Measurements from ENCODE around the gene TARP.

The TARP gene

GRCh38 chr7:38318803-38319416 lies 45.5 kb upstream of the TARP start:
- Histone ChIP-seq H3K4me2 (ENCODE audit: low read depth, low read length) (no peak overlapping the region), H3K9ac (ENCODE audit: low read depth, low read length) (no peak overlapping the region), H3K56ac (ENCODE audit: extremely low read depth, insufficient read depth, low read length) (no peak overlapping the region), H2BK120ac (ENCODE audit: low read depth, low read length) (no peak overlapping the region; the same call in 1 of the 2 replicates), H2AFZ (replicated peaks; ENCODE audit: low read length, poor library complexity) (peak overlapping the region; percentile 46), H3K18ac (ENCODE audit: low read depth, low read length) (no peak overlapping the region), H3K4me1 (ENCODE audit: control insufficient read depth, insufficient read depth, low read length) (peaks cover 7% of the 10 kb centered on the region; the same call in 1 of the 2 replicates), H3K4me3 (ENCODE audit: insufficient read depth, low read depth, low read length) (no peak overlapping the region), H4K5ac (ENCODE audit: low read depth, low read length) (no peak overlapping the region), H3K14ac (replicated peaks; ENCODE audit: low read depth, low read length) (no peak overlapping the region), H3K27me3 (ENCODE audit: control insufficient read depth, insufficient read depth, low read length) (peaks cover under 1% of the 10 kb centered on the region; the same call in 1 of the 2 replicates), H3K4ac (ENCODE audit: low read depth, low read length) (peak overlapping the region; percentile 81), H2AK9ac (replicated peaks; ENCODE audit: low read depth, low read length, poor library complexity) (no peak overlapping the region), H3K23ac (ENCODE audit: low read depth, low read length) (no peak overlapping the region), H3K79me1 (ENCODE audit: low read depth in 1 of 2, low read length in 2 of 2) (no peaks in the 10 kb centered on the region), H3K9me3 (ENCODE audit: control insufficient read depth, insufficient read depth, low read length) (no peaks in the 10 kb centered on the region), H2BK15ac (ENCODE audit: low read depth, low read length) (no peak overlapping the region), H4K91ac (ENCODE audit: insufficient read depth, low read depth, low read length) (no peak overlapping the region), H4K20me1 (ENCODE audit: insufficient read depth, low read length) (no peaks in the 10 kb centered on the region), H3K27ac (ENCODE audit: insufficient read depth, low read length) (no peak overlapping the region), H3K9me1 (ENCODE audit: insufficient read depth, low read length) (peaks cover 15% of the 10 kb centered on the region; the same call in 1 of the 2 replicates), H4K8ac (ENCODE audit: low read depth in 2 of 2, low read length in 2 of 2) (no peak overlapping the region), H2BK5ac (ENCODE audit: low read depth, low read length, poor library complexity, severe bottlenecking) (no peak overlapping the region), H2AK5ac (ENCODE audit: low read depth, low read length) (no peak overlapping the region), H2BK20ac (ENCODE audit: low read depth, low read length) (no peak overlapping the region), H3K36me3 (ENCODE audit: control insufficient read depth, insufficient read depth, low read length) (no peaks in the 10 kb centered on the region)
- no TSS peak for BruUV-seq (replicated peaks)
- in situ Hi-C loops (cut with MboI; ENCODE audit: low sequenced_read_pairs) (no loop called here), intact Hi-C loops (cut with micrococcal nuclease) (loop anchor here (1.0 to 2.0 kb wide), 2 partner anchors 96 to 212 kb away; no protein-coding TSS in a partner anchor), dilution Hi-C loops (cut with HindIII; ENCODE audit: low sequenced_read_pairs, unreplicated experiment) (no loop called here)
- CTCF ChIA-PET = interaction anchor here (0.5 to 3.4 kb wide), 8 partner anchors 11 to 212 kb away, joined by 3 to 30 read pairs (median 5); no protein-coding TSS in a partner anchor
- POLR2A ChIA-PET (ENCODE audit: unreplicated experiment) = no interaction called here
- TF ChIP-seq NFE2L2 (IDR thresholded peaks at IDR 0.05; ENCODE audit: low read depth, low read length) (no peak), SMC3 (IDR thresholded peaks at IDR 0.05; ENCODE audit: low read depth, low read length) (peak; percentile 46), RAD21 (IDR thresholded peaks at IDR 0.05; ENCODE audit: low read length) (peak; percentile 77), FOS (IDR thresholded peaks at IDR 0.05; ENCODE audit: low read depth, low read length) (no peak), CTCF (conservative IDR thresholded peaks at IDR 0.05; ENCODE audit: low read depth, low read length) (peak; percentile 70)
- no CpG with 5 or more reads among the region's 4 CpGs for WGBS, 2 experiments (ENCODE audit: extremely low coverage in 2 of 2, insufficient read length in 1 of 2)
- peak; percentile 81 for DNase-seq
- ATAC-seq (ENCODE audit: low read depth) = peak; percentile 84
